Ectodermal cell (in vitro differentiated cells): Measurements from ENCODE around the gene EYS.

Experiments
- H3K27ac ChIP-seq: 2 replicates; pipeline ENCODE4 v1.7.0; 2013; ENCODE audit warnings: mild to moderate bottlenecking, low read depth, low read length; ENCODE audit not compliant: insufficient read depth, poor library complexity, severe bottlenecking
- H3K27me3 ChIP-seq: 2 replicates; pipeline ENCODE4 v1.7.0; 2013; ENCODE audit warnings: mild to moderate bottlenecking, low read length; ENCODE audit not compliant: insufficient read depth, control insufficient read depth, poor library complexity, severe bottlenecking
- H3K36me3 ChIP-seq: one replicate; pipeline ENCODE4 v1.7.0; 2013; ENCODE audit warnings: low read length; ENCODE audit not compliant: control insufficient read depth, insufficient read depth
- H3K4me1 ChIP-seq: one replicate; pipeline ENCODE4 v1.7.0; 2013; ENCODE audit warnings: low read length; ENCODE audit not compliant: control insufficient read depth, insufficient read depth
- H3K4me3 ChIP-seq: 2 replicates; pipeline ENCODE4 v1.7.0; 2013; ENCODE audit warnings: low read depth, low read length, control low read depth; ENCODE audit not compliant: insufficient read depth
- H3K9me3 ChIP-seq: 2 replicates; pipeline ENCODE4 v1.7.0; 2013; ENCODE audit warnings: mild to moderate bottlenecking, low read length, moderate library complexity; ENCODE audit not compliant: control insufficient read depth
- WGBS, 2 experiments: methylation state at CpG; one replicate each; pipeline ENCODE4 v1.1.7; 2013; ENCODE audit warnings: missing lambda C conversion rate in 2 of 2; 5-methylcytosine and 5-hydroxymethylcytosine counted together

Gene EYS

GRCh38 chr6:64270083-64270482 lies 1436.9 kb downstream of the EYS start:
- Histone ChIP-seq H3K4me1 (no peaks in the 10 kb centered on the region), H3K27me3 (no peaks in the 10 kb centered on the region), H3K27ac (no peak overlapping the region), H3K9me3 (no peaks in the 10 kb centered on the region), H3K36me3 (no peaks in the 10 kb centered on the region), H3K4me3 (no peak overlapping the region)
- WGBS, 2 experiments: no CpG with 5 or more reads among the region's 5 CpGs

GRCh38 chr6:64266351-64266821 lies 1440.6 kb downstream of the EYS start:
- H3K27ac ChIP-seq: no peak overlapping the region
- H3K4me1 ChIP-seq: no peaks in the 10 kb centered on the region
- H3K9me3 ChIP-seq: no peaks in the 10 kb centered on the region
- WGBS, 2 experiments: 93 to 96% methylated on average over 2 of the region's 2 CpGs
- H3K4me3 ChIP-seq: no peak overlapping the region
- no peaks in the 10 kb centered on the region for H3K36me3 ChIP-seq
- no peaks in the 10 kb centered on the region for H3K27me3 ChIP-seq

- no peak overlapping the region for H3K4me3 ChIP-seq
- no peaks in the 10 kb centered on the region for H3K4me1 ChIP-seq
- H3K36me3 ChIP-seq: no peaks in the 10 kb centered on the region
- no peaks in the 10 kb centered on the region for H3K9me3 ChIP-seq
- no peak overlapping the region for H3K27ac ChIP-seq
- 83 to 94% methylated on average over 1 of the region's 1 CpG for WGBS, 2 experiments
- H3K27me3 ChIP-seq: no peaks in the 10 kb centered on the region
These were observed 1443.2 kb downstream of the EYS start for GRCh38 chr6:64263778-64264177.

GRCh38 chr6:64259372-64259771 lies 1447.7 kb downstream of the EYS start:
- no peak overlapping the region for H3K27ac ChIP-seq
- 51 to 69% methylated on average over 3 of the region's 4 CpGs for WGBS, 2 experiments

GRCh38 chr6:64258752-64259151 lies 1448.3 kb downstream of the EYS start:
- Histone ChIP-seq H3K4me3 (no peak overlapping the region), H3K27ac (no peak overlapping the region), H3K9me3 (no peaks in the 10 kb centered on the region), H3K4me1 (no peaks in the 10 kb centered on the region), H3K27me3 (no peaks in the 10 kb centered on the region), H3K36me3 (no peaks in the 10 kb centered on the region)
- 46 to 47% methylated on average over 2 of the region's 2 CpGs for WGBS, 2 experiments

More at GRCh38 chr6:64259372-64259771, 1447.7 kb downstream of the EYS start:
- H3K4me1 ChIP-seq: no peaks in the 10 kb centered on the region
- H3K4me3 ChIP-seq: no peak overlapping the region
- no peaks in the 10 kb centered on the region for H3K27me3 ChIP-seq
- H3K36me3 ChIP-seq: no peaks in the 10 kb centered on the region
- H3K9me3 ChIP-seq: no peaks in the 10 kb centered on the region

- Histone ChIP-seq H3K4me3 (no peak overlapping the region), H3K27me3 (no peaks in the 10 kb centered on the region), H3K4me1 (no peaks in the 10 kb centered on the region), H3K9me3 (no peaks in the 10 kb centered on the region), H3K36me3 (no peaks in the 10 kb centered on the region), H3K27ac (no peak overlapping the region)
- WGBS, 2 experiments: 100% methylated on average over 1 of the region's 1 CpG; no CpG with 5 or more reads in 1 of the 2 experiments
These were observed 1448.7 kb downstream of the EYS start for GRCh38 chr6:64258302-64258701.

GRCh38 chr6:64257586-64257985 lies 1449.4 kb downstream of the EYS start:
- H3K27me3 ChIP-seq: no peaks in the 10 kb centered on the region
- no peak overlapping the region for H3K27ac ChIP-seq
- no peak overlapping the region for H3K4me3 ChIP-seq
- WGBS, 2 experiments: 33 to 45% methylated on average over 2 to 3 of the region's 3 CpGs
- no peaks in the 10 kb centered on the region for H3K9me3 ChIP-seq
- no peaks in the 10 kb centered on the region for H3K4me1 ChIP-seq
- no peaks in the 10 kb centered on the region for H3K36me3 ChIP-seq

- Histone ChIP-seq H3K27me3 (no peaks in the 10 kb centered on the region), H3K27ac (no peak overlapping the region), H3K36me3 (no peaks in the 10 kb centered on the region), H3K9me3 (no peaks in the 10 kb centered on the region), H3K4me3 (no peak overlapping the region), H3K4me1 (no peaks in the 10 kb centered on the region)
- WGBS, 2 experiments: 93 to 95% methylated on average over 3 of the region's 3 CpGs
These were observed 1450.5 kb downstream of the EYS start for GRCh38 chr6:64256483-64256882.

- no peaks in the 10 kb centered on the region for H3K9me3 ChIP-seq
- H3K4me1 ChIP-seq: no peaks in the 10 kb centered on the region
- no peak overlapping the region for H3K4me3 ChIP-seq
- 93 to 100% methylated on average over 1 of the region's 1 CpG for WGBS, 2 experiments
- no peaks in the 10 kb centered on the region for H3K27me3 ChIP-seq
- H3K36me3 ChIP-seq: no peaks in the 10 kb centered on the region
- H3K27ac ChIP-seq: no peak overlapping the region
These were observed 1452.0 kb downstream of the EYS start for GRCh38 chr6:64255000-64255399.

GRCh38 chr6:64254558-64254957 lies 1452.5 kb downstream of the EYS start:
- no peak overlapping the region for H3K4me3 ChIP-seq
- 92 to 95% methylated on average over 3 of the region's 3 CpGs for WGBS, 2 experiments
- H3K27me3 ChIP-seq: no peaks in the 10 kb centered on the region

GRCh38 chr6:64252256-64252655 lies 1454.8 kb downstream of the EYS start:
- H3K4me3 ChIP-seq: no peak overlapping the region
- 92% methylated on average over 2 of the region's 2 CpGs for WGBS, 2 experiments
- no peaks in the 10 kb centered on the region for H3K36me3 ChIP-seq
- H3K27me3 ChIP-seq: no peaks in the 10 kb centered on the region
- no peak overlapping the region for H3K27ac ChIP-seq
- no peaks in the 10 kb centered on the region for H3K9me3 ChIP-seq
- no peaks in the 10 kb centered on the region for H3K4me1 ChIP-seq

More at GRCh38 chr6:64254558-64254957, 1452.5 kb downstream of the EYS start:
- H3K36me3 ChIP-seq: no peaks in the 10 kb centered on the region
- H3K27ac ChIP-seq: no peak overlapping the region
- H3K9me3 ChIP-seq: no peaks in the 10 kb centered on the region
- H3K4me1 ChIP-seq: no peaks in the 10 kb centered on the region
